KMS-11 (cell line): Measurements from ENCODE around the gene NIPBL.

Experiments used
- H2AFZ ChIP-seq: fragments of 200-600 bp; sonication (generic); 2 replicates; pipeline ENCODE4 v1.6.1; 2016; ENCODE audit warnings: antibody characterized with exemption, mixed run types, low read depth
- H3K27ac ChIP-seq: fragments of 200-600 bp; sonication (generic); 2 replicates; pipeline ENCODE4 v1.6.1; 2016; ENCODE audit warnings: mild to moderate bottlenecking, mixed run types
- H3K27me3 ChIP-seq: fragments of 200-600 bp; sonication (generic); 2 replicates; pipeline ENCODE4 v1.6.1; 2017; ENCODE audit warnings: mild to moderate bottlenecking, low read depth, mixed run types, moderate library complexity; ENCODE audit not compliant: insufficient read depth
- H3K36me3 ChIP-seq: fragments of 200-600 bp; sonication (generic); 2 replicates; pipeline ENCODE4 v1.6.1; 2017; ENCODE audit warnings: mild to moderate bottlenecking, mixed run types; ENCODE audit not compliant: insufficient read depth
- H3K4me1 ChIP-seq: fragments of 200-600 bp; sonication (generic); 2 replicates; pipeline ENCODE4 v1.6.1; 2016; ENCODE audit warnings: mild to moderate bottlenecking, low read depth, mixed run types; ENCODE audit not compliant: poor library complexity, severe bottlenecking
- H3K4me2 ChIP-seq: fragments of 200-600 bp; sonication (generic); 2 replicates; pipeline ENCODE4 v1.7.0; 2016; ENCODE audit warnings: mild to moderate bottlenecking, mixed run types
- H3K4me3 ChIP-seq: fragments of 200-600 bp; sonication (generic); IDR thresholded peaks from 2 replicates; pipeline ENCODE4 v1.6.1; 2017; ENCODE audit warnings: low read depth, low read length, mixed read lengths; ENCODE audit not compliant: insufficient read depth
- H3K79me2 ChIP-seq: fragments of 200-600 bp; sonication (generic); 2 replicates; pipeline ENCODE4 v1.6.1; 2016; ENCODE audit warnings: low read depth, mixed run types; ENCODE audit not compliant: insufficient read depth
- H3K9ac ChIP-seq: fragments of 200-600 bp; sonication (generic); 2 replicates; pipeline ENCODE4 v1.6.1; 2016; ENCODE audit warnings: mild to moderate bottlenecking, mixed run types
- H4K20me1 ChIP-seq: fragments of 200-600 bp; sonication (generic); 2 replicates; pipeline ENCODE4 v1.6.1; 2016; ENCODE audit warnings: mild to moderate bottlenecking, mixed run types; ENCODE audit not compliant: insufficient read depth
- TF ChIP-seq, protein P1 (sequence below): fragments of 200-600 bp; sonication (generic); conservative IDR thresholded peaks from 2 replicates; pipeline ENCODE4 v1.6.1; 2017; ENCODE audit warnings: low read depth, mild to moderate bottlenecking, antibody characterized with exemption, low read length, moderate library complexity, mixed read lengths

NIPBL gene

DNA sequence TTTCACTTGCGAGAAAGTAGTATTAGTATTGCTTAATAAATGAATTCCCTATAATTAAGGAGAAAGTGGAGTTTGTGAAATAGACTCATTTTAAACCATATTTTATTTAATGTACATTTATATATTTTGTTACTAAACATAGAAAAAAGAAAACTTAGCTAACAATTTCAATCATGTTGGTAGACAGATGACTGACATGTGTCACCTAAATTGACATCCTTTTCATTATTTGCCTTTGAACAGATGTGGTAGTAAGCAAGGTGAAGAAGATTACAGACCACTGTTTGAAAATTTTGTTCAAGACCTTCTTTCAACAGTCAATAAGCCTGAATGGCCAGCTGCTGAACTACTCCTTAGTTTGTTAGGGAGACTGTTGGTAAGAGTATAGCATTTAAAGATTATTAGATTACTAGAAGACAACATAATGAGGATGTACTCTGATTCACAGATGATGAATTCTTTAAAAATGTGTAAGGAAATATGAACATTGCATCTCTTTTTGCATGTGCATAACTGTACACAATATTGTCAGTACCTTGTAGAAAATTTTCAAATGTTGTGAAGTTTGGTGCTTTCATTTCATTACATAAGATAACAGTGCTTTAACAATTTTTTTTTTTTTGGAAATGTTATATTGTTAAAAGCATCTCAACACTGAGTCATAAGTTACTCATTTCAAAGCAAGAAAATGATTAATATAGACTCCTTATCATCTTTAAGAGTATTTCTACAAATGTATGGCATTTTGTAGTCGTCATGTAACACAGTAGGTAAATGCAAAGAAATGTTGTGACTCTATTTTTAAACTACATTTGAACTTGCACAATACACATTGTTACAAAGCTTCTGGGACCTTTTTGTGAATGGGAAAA, 139.5 kb downstream of the NIPBL start:
- no peaks in the 10 kb centered on the region; the same call in 1 of the 2 replicates for H3K36me3 ChIP-seq
- no peak overlapping the region for H3K4me2 ChIP-seq
- H3K27ac ChIP-seq = no peak overlapping the region
- H3K27me3 ChIP-seq = no peaks in the 10 kb centered on the region
- H3K4me3 ChIP-seq = no peak overlapping the region
- no peaks in the 10 kb centered on the region for H3K4me1 ChIP-seq
- H4K20me1 ChIP-seq = no peaks in the 10 kb centered on the region
- TF ChIP-seq, protein P1, sequence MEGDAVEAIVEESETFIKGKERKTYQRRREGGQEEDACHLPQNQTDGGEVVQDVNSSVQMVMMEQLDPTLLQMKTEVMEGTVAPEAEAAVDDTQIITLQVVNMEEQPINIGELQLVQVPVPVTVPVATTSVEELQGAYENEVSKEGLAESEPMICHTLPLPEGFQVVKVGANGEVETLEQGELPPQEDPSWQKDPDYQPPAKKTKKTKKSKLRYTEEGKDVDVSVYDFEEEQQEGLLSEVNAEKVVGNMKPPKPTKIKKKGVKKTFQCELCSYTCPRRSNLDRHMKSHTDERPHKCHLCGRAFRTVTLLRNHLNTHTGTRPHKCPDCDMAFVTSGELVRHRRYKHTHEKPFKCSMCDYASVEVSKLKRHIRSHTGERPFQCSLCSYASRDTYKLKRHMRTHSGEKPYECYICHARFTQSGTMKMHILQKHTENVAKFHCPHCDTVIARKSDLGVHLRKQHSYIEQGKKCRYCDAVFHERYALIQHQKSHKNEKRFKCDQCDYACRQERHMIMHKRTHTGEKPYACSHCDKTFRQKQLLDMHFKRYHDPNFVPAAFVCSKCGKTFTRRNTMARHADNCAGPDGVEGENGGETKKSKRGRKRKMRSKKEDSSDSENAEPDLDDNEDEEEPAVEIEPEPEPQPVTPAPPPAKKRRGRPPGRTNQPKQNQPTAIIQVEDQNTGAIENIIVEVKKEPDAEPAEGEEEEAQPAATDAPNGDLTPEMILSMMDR = no peak
- no peaks in the 10 kb centered on the region for H3K79me2 ChIP-seq
- no peak overlapping the region for H3K9ac ChIP-seq
- no peak overlapping the region for H2AFZ ChIP-seq

DNA sequence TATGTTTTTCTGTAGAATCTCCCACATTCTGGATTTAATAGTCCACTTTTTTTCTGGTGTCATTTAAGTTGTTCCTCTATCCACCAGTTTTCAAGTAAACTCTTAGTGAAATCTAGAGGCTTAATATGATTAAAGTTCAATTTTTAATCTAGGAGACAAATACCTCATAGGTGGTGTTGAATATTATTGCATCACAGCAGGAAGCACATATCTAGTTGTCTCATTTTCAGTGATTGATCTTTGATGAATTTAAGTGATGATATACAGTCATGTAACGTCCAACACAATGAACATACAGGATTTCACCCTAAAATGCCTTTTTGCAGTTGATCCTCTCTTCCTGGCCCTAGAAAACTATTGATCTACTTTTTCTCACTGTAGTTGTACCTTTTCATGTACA, 152.3 kb downstream of the NIPBL start:
- Histone ChIP-seq H2AFZ (no peak overlapping the region), H4K20me1 (no peaks in the 10 kb centered on the region), H3K27ac (no peak overlapping the region), H3K36me3 (peaks cover 5% of the 10 kb centered on the region; the same call in 1 of the 2 replicates), H3K9ac (no peak overlapping the region), H3K27me3 (no peaks in the 10 kb centered on the region), H3K79me2 (no peaks in the 10 kb centered on the region), H3K4me3 (no peak overlapping the region), H3K4me2 (no peak overlapping the region), H3K4me1 (no peaks in the 10 kb centered on the region)
- TF ChIP-seq, protein P1 = no peak

DNA sequence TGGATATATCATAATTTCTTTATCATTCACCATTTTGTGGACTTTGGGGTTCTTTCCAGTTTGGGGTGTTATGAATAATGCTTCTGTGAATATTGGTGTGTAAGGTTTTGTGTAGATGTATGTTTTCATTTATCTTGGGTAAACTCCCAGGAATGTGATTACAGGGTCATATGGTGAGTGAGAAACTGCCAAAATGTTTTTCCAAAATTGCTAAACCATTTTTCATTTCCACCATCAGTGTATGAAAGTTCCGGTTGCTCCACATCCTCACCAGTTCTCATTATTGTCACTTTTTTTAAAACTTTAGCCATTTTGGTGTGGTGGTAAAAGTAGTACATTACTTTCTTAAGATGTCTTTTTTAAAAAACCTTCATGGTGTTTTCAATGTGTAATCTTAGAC, 152.9 kb downstream of the NIPBL start:
- H3K4me3 ChIP-seq = no peak overlapping the region
- no peak overlapping the region for H2AFZ ChIP-seq
- H3K27me3 ChIP-seq = no peaks in the 10 kb centered on the region
- no peaks in the 10 kb centered on the region for H3K4me1 ChIP-seq
- H3K9ac ChIP-seq = no peak overlapping the region
- H4K20me1 ChIP-seq = no peaks in the 10 kb centered on the region
- H3K4me2 ChIP-seq = no peak overlapping the region
- TF ChIP-seq, protein P1 = no peak
- 0 out of 2 replicates have a peak, but pooled peaks cover under 1% of the 10 kb centered on the region for H3K36me3 ChIP-seq
- no peaks in the 10 kb centered on the region for H3K79me2 ChIP-seq
- no peak overlapping the region for H3K27ac ChIP-seq

DNA sequence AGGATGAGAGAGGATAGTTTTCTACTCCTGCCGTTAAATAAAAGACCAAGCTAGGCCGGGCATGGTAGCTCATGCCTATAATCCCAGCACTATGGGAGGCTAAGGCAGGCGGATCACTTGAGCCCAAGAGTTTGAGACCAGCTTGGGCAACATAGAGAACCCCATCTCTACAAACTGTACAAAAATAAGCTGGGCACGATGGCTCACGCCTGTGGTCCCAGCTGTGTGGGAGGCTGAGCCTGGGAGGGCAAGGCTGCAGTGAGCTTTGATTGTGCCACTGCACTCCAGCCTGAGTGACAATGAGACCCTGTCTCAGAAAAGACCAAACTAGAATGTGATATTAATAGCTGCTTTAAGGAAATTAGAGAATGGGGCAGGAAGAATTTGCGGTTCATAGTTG, 158.4 kb downstream of the NIPBL start:
- Histone ChIP-seq H3K27ac (no peak overlapping the region), H3K4me2 (no peak overlapping the region), H3K4me3 (no peak overlapping the region), H3K27me3 (no peaks in the 10 kb centered on the region), H4K20me1 (no peaks in the 10 kb centered on the region), H3K4me1 (no peaks in the 10 kb centered on the region), H3K79me2 (no peaks in the 10 kb centered on the region), H3K9ac (no peak overlapping the region), H2AFZ (no peak overlapping the region), H3K36me3 (no peaks in the 10 kb centered on the region)
- TF ChIP-seq, protein P1 = no peak
